Measurements from ENCODE around the gene HOXC10. TPM values are rescaled to one million over a fixed set of nuclear protein-coding genes. Genes with fewer than 3 reads are reported as not detected.

Gene HOXC10
- total and polyA plus RNA-seq, 2 donors (not counting 1 experiment from before 2014, with no cell fraction given): not detected

GRCh38 chr12:53976172-53976822 lies 8.6 kb upstream of the HOXC10 start:
- Histone ChIP-seq H3K4me3 (ENCODE audit: control extremely low read depth in 1 of 5, extremely low read depth in 1 of 5, insufficient read depth in 1 of 5, low read depth in 2 of 5, low read length in 4 of 5) (no peak overlapping the region), H3K27me3 (replicated peaks in 1 of 4; ENCODE audit: control extremely low read depth in 1 of 4, control insufficient read depth in 3 of 4, insufficient read depth in 4 of 4, low read length in 3 of 4) (peaks cover 0 to 97% (median 85%) of the 10 kb centered on the region in 4 experiments), H4K20me1 (ENCODE audit: control insufficient read depth, insufficient read depth, low read length, poor library complexity, severe bottlenecking) (no peaks in the 10 kb centered on the region), H2AFZ (ENCODE audit: insufficient read depth, low read depth, low read length, poor library complexity, severe bottlenecking) (no peak overlapping the region), H3K4me1 (ENCODE audit: control insufficient read depth in 2 of 2, insufficient read depth in 2 of 2, low read length in 2 of 2) (peaks cover 25 to 42% of the 10 kb centered on the region in 2 donors), H3K4me2 (replicated peaks; ENCODE audit: low read depth, low read length, poor library complexity, severe bottlenecking) (no peak overlapping the region), H3K79me2 (ENCODE audit: control insufficient read depth, insufficient read depth, low read length) (no peaks in the 10 kb centered on the region), H3K9me3 (ENCODE audit: control extremely low read depth in 1 of 3, control insufficient read depth in 2 of 3, insufficient read depth in 1 of 3, low read length in 2 of 3) (peaks cover 0 to 78% (median 13%) of the 10 kb centered on the region in 3 donors), H3K27ac (ENCODE audit: low read length in 2 of 2) (no peak overlapping the region), H3K36me3 (replicated peaks in 1 of 2; ENCODE audit: control extremely low read depth in 1 of 2, control insufficient read depth in 1 of 2, extremely low read depth in 1 of 2, insufficient read depth in 2 of 2, low read length in 1 of 2) (no peaks in the 10 kb centered on the region), H3K9ac (ENCODE audit: low read length) (no peak overlapping the region)
- H3K4me1 Mint-ChIP-seq: peaks cover 21% of the 10 kb centered on the region
- intact Hi-C loops (cut with micrococcal nuclease): loop anchor here (5.0 kb wide), 1 partner anchor 36 kb away; no protein-coding TSS in a partner anchor
- 23% methylated on average over 7 of the region's 21 CpGs for WGBS (ENCODE audit: insufficient coverage)
- CTCF ChIA-PET: interaction anchor here (0.7 kb wide), 1 partner anchor 276 kb away, joined by 5 read pairs; no protein-coding TSS in a partner anchor
- H3K27me3 Mint-ChIP-seq: peaks cover 85% of the 10 kb centered on the region
- TF ChIP-seq EZH2 (IDR thresholded peaks at IDR 0.05; ENCODE audit: borderline replicate concordance, insufficient read depth, low read depth, low read length, poor library complexity, severe bottlenecking) (no peak), CTCF (IDR thresholded peaks at IDR 0.05) (no peak)
- DNase-seq: peak; percentile 29
- peaks cover 2% of the 10 kb centered on the region for H3K9me3 Mint-ChIP-seq (ENCODE audit: insufficient read depth)
- no peak overlapping the region for H3K27ac Mint-ChIP-seq
- no peak overlapping the region for H3K4me3 Mint-ChIP-seq
- no peak for ATAC-seq (ENCODE audit: low read depth)
- POLR2A ChIA-PET: interaction anchor here (0.6 to 0.7 kb wide), 2 partner anchors 104 to 229 kb away, joined by 3 to 7 read pairs; no protein-coding TSS in a partner anchor
